Loucy (cell line): Measurements from ENCODE around the gene RGS7BP.

ENCODE experiments used
- H2AFZ ChIP-seq: fragments of 200-600 bp; sonication (generic); 2 replicates; pipeline ENCODE4 v1.6.0; 2016; ENCODE audit warnings: antibody characterized with exemption, mild to moderate bottlenecking, low read length, moderate library complexity
- H3F3A ChIP-seq: fragments of 200-600 bp; 2 replicates; pipeline ENCODE4 v1.6.0; 2016; ENCODE audit warnings: antibody characterized with exemption, low read depth, mild to moderate bottlenecking
- H3K27me3 ChIP-seq: fragments of 200-600 bp; sonication (generic); 2 replicates; pipeline ENCODE4 v1.6.1; 2014; ENCODE audit warnings: low read length, mild to moderate bottlenecking; ENCODE audit not compliant: insufficient read depth, poor library complexity, severe bottlenecking
- H3K36me3 ChIP-seq: fragments of 200-600 bp; sonication (generic); 2 replicates; pipeline ENCODE4 v1.6.1; 2016; ENCODE audit warnings: low read length; ENCODE audit not compliant: insufficient read depth
- H3K4me1 ChIP-seq: fragments of 200-600 bp; sonication (generic); 2 replicates; pipeline ENCODE4 v1.5.1; 2014; ENCODE audit warnings: low read length, mild to moderate bottlenecking; ENCODE audit not compliant: insufficient read depth, poor library complexity, severe bottlenecking
- H3K4me2 ChIP-seq: fragments of 200-600 bp; sonication (generic); 2 replicates; pipeline ENCODE4 v1.6.0; 2014; ENCODE audit warnings: antibody characterized with exemption, low read length, low read depth, mild to moderate bottlenecking; ENCODE audit not compliant: poor library complexity, severe bottlenecking
- H3K4me3 ChIP-seq: fragments of 200-600 bp; sonication (generic); 2 replicates; pipeline ENCODE4 v1.5.1; 2014; ENCODE audit warnings: low read length, mild to moderate bottlenecking, mixed read lengths; ENCODE audit not compliant: poor library complexity, severe bottlenecking
- H3K79me2 ChIP-seq: fragments of 200-600 bp; sonication (generic); 2 replicates; pipeline ENCODE4 v1.6.1; 2014; ENCODE audit warnings: low read length; ENCODE audit not compliant: insufficient read depth
- H3K9ac ChIP-seq: fragments of 200-600 bp; sonication (generic); 2 replicates; pipeline ENCODE4 v1.6.0; 2014; ENCODE audit warnings: mild to moderate bottlenecking, low read depth, low read length, moderate library complexity; ENCODE audit not compliant: poor library complexity, severe bottlenecking
- H3K9me2 ChIP-seq: fragments of 200-600 bp; sonication (generic); replicated peaks from 2 replicates; pipeline ENCODE4 v1.6.1; 2016; ENCODE audit warnings: low read depth, low read length, mixed read lengths
- H3K9me3 ChIP-seq: fragments of 200-600 bp; sonication (generic); 2 replicates; pipeline ENCODE4 v1.6.1; 2014; ENCODE audit warnings: mild to moderate bottlenecking, antibody characterized with exemption, low read length, low read depth; ENCODE audit not compliant: insufficient read depth
- H4K20me1 ChIP-seq: fragments of 200-600 bp; sonication (generic); 2 replicates; pipeline ENCODE4 v1.6.0; 2014; ENCODE audit warnings: antibody characterized with exemption, low read length, mild to moderate bottlenecking; ENCODE audit not compliant: insufficient read depth, poor library complexity, severe bottlenecking
- CTCF ChIP-seq: fragments of 200-600 bp; sonication (generic); conservative IDR thresholded peaks from 2 replicates; pipeline ENCODE4 v1.5.1; 2014; ENCODE audit warnings: mild to moderate bottlenecking, antibody characterized with exemption, low read length
- EZH2phosphoT487 ChIP-seq: fragments of 200-600 bp; IDR thresholded peaks from 2 replicates; pipeline ENCODE4 v1.6.1; 2018; ENCODE audit warnings: antibody characterized with exemption, mild to moderate bottlenecking, moderate library complexity, borderline replicate concordance

The RGS7BP gene

GRCh38 chr5:64619609-64620008 lies 113.8 kb downstream of the RGS7BP start:
- Histone ChIP-seq H3K4me3 (no peak overlapping the region), H3K4me2 (no peak overlapping the region)

DNA sequence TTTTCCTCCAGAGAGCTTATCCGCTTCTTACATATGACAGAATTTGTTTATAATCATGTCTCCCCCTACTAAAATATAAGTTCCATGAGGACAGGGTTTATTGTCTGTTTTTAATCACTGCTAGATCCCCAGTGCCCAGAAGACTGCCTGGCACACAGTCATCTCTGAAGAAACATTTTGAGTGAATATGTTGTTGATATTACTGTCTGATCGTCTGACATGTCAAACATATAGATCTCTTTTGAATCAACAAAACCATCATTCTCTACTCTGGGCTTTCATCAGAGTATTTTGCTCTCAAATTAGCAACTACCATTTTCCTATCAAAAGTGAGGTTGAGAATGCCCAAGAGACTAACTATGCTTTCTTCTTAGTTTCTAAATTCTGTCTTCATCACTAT lies 117.2 kb downstream of the RGS7BP start:
- Histone ChIP-seq H3K4me2 (no peak overlapping the region), H3K9me3 (no peaks in the 10 kb centered on the region), H3K79me2 (no peaks in the 10 kb centered on the region), H3K9ac (no peak overlapping the region), H4K20me1 (no peaks in the 10 kb centered on the region), H2AFZ (no peak overlapping the region), H3K27me3 (no peaks in the 10 kb centered on the region), H3F3A (no peaks in the 10 kb centered on the region), H3K36me3 (no peaks in the 10 kb centered on the region), H3K9me2 (no peaks in the 10 kb centered on the region), H3K4me3 (no peak overlapping the region), H3K4me1 (no peaks in the 10 kb centered on the region)
- no peak for TF ChIP-seq CTCF
- no peak for TF ChIP-seq EZH2phosphoT487

More at GRCh38 chr5:64619609-64620008, 113.8 kb downstream of the RGS7BP start:
- no peak overlapping the region for H2AFZ ChIP-seq
- no peaks in the 10 kb centered on the region for H3K9me2 ChIP-seq
- no peaks in the 10 kb centered on the region for H3K36me3 ChIP-seq
- H3K27me3 ChIP-seq, result no peaks in the 10 kb centered on the region
- no peak overlapping the region for H3K9ac ChIP-seq
- H3K79me2 ChIP-seq, result no peaks in the 10 kb centered on the region
- no peaks in the 10 kb centered on the region for H3K9me3 ChIP-seq
- H4K20me1 ChIP-seq, result no peaks in the 10 kb centered on the region
- H3F3A ChIP-seq, result no peaks in the 10 kb centered on the region
- TF ChIP-seq CTCF, result no peak
- no peak for TF ChIP-seq EZH2phosphoT487
- no peaks in the 10 kb centered on the region for H3K4me1 ChIP-seq

GRCh38 chr5:64625678-64626077 lies 119.9 kb downstream of the RGS7BP start:
- Histone ChIP-seq H3F3A (no peaks in the 10 kb centered on the region), H3K9ac (no peak overlapping the region), H3K4me3 (no peak overlapping the region), H4K20me1 (no peaks in the 10 kb centered on the region), H2AFZ (no peak overlapping the region), H3K4me2 (no peak overlapping the region), H3K4me1 (peaks cover 5% of the 10 kb centered on the region), H3K36me3 (no peaks in the 10 kb centered on the region), H3K9me3 (no peaks in the 10 kb centered on the region), H3K9me2 (no peaks in the 10 kb centered on the region), H3K27me3 (no peaks in the 10 kb centered on the region), H3K79me2 (no peaks in the 10 kb centered on the region)
- TF ChIP-seq EZH2phosphoT487 (no peak), CTCF (no peak)
